ENCODE data around the gene ATP6V1F.
A peak's percentile ranks its signal among the peaks of the same experiment; 100 is the strongest.

The ATP6V1F gene

DNA sequence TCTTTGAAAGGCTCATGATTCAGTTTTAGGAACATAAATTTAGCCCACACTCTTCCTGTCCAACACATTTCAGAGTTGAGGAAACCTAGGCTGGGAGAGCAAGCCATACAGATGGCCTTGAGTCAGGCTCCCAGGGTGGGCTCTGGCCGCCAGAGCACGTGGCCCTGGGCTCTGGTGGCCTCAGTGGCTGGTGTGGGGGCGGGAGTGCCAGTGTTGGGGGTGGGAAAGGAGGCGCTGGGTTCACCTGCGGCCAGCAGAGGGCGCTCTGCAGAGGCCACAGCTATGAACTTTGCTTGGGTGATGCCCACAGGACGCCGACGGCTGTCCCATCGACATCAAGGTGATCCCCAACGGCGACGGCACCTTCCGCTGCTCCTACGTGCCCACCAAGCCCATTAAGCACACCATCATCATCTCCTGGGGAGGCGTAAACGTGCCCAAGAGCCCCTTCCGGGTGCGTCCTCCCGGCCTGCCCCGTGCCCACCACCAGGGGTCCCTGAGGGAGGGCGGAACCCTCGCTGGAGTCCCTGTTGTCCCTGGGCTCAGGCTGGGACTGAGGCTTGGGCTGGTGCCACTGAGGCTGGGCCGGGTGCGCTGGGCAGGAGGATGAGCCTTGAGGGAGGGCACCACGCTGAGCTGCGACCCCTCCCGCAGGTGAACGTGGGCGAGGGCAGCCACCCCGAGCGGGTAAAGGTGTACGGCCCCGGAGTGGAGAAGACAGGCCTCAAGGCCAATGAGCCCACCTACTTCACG is 20.6 kb upstream of the ATP6V1F start:
- H3K36me3 Mint-ChIP-seq: no peaks in the 10 kb centered on the region
- ATAC-seq (peak; percentile 55), DNase-seq (ENCODE audit: low spot score in 2 of 2) (peak; percentile 45 to 78)
- H3K4me1 Mint-ChIP-seq: peaks cover 6% of the 10 kb centered on the region
- H3K4me3 Mint-ChIP-seq: no peak overlapping the region
- no peak overlapping the region for H3K27ac Mint-ChIP-seq
- H3K9me3 Mint-ChIP-seq: no peaks in the 10 kb centered on the region

GRCh38 chr7:128842674-128843641 is 19.7 kb upstream of the ATP6V1F start:
- no peaks in the 10 kb centered on the region for H3K9me3 Mint-ChIP-seq
- DNase-seq (ENCODE audit: low spot score in 2 of 2) (no peak), ATAC-seq (no peak)
- H3K27ac Mint-ChIP-seq: no peak overlapping the region
- H3K4me1 Mint-ChIP-seq: peaks cover 6% of the 10 kb centered on the region
- no peaks in the 10 kb centered on the region for H3K36me3 Mint-ChIP-seq
- no peak overlapping the region for H3K4me3 Mint-ChIP-seq

- H3K27ac Mint-ChIP-seq: no peak overlapping the region
- H3K4me3 Mint-ChIP-seq: no peak overlapping the region
- DNase-seq (ENCODE audit: low spot score in 2 of 2) (no peak), ATAC-seq (no peak)
- no peaks in the 10 kb centered on the region for H3K9me3 Mint-ChIP-seq
- peaks cover 6% of the 10 kb centered on the region for H3K4me1 Mint-ChIP-seq
- no peaks in the 10 kb centered on the region for H3K36me3 Mint-ChIP-seq
Observed at GRCh38 chr7:128843938-128844621, 18.6 kb upstream of the ATP6V1F start.

DNA sequence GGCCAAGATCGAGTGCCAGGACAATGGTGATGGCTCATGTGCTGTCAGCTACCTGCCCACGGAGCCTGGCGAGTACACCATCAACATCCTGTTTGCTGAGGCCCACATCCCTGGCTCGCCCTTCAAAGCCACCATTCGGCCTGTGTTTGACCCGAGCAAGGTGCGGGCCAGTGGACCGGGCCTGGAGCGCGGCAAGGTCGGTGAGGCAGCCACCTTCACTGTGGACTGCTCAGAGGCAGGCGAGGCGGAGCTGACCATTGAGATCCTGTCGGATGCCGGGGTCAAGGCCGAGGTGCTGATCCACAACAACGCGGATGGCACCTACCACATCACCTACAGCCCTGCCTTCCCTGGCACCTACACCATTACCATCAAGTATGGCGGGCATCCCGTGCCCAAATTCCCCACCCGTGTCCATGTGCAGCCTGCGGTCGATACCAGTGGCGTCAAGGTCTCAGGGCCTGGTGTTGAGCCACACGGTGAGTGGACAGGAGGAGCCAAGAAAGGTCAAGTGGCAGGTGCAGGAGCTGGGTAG is 17.8 kb upstream of the ATP6V1F start:
- no peak for ATAC-seq
- H3K36me3 Mint-ChIP-seq: no peaks in the 10 kb centered on the region
- peaks cover 6% of the 10 kb centered on the region for H3K4me1 Mint-ChIP-seq
- no peak overlapping the region for H3K4me3 Mint-ChIP-seq
- H3K9me3 Mint-ChIP-seq: no peaks in the 10 kb centered on the region
- peak overlapping the region; percentile 68 for H3K27ac Mint-ChIP-seq
- DNase-seq (ENCODE audit: low spot score in 2 of 2): no peak

DNA sequence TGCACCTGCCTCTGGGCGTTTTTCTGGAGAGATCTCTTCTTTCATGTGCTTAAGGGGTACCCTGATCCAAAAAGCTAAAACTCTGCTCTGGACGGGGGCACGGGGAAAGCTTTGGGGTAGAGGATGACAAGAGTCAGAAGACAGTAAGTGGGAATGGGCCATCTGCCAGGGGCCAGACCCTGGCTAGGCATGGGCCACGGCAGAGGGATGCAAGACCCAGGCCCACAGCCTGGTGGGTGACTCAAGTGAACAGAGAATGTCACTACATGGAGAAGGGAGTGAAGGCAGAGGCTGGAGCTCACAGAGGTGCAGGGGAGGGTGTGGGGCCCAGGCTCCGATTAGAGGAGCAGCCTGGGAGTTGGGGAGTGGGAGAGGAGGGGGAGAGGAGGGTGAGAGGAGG is 17.2 kb upstream of the ATP6V1F start:
- Mint-ChIP-seq H3K4me1 (peaks cover 6% of the 10 kb centered on the region), H3K27ac (peak overlapping the region; percentile 68), H3K4me3 (no peak overlapping the region), H3K36me3 (no peaks in the 10 kb centered on the region), H3K9me3 (no peaks in the 10 kb centered on the region)
- ATAC-seq (no peak), DNase-seq (ENCODE audit: low spot score in 2 of 2) (no peak)

- no peak overlapping the region for H3K4me3 Mint-ChIP-seq
- no peak for ATAC-seq
- H3K27ac Mint-ChIP-seq: no peak overlapping the region
- peaks cover 6% of the 10 kb centered on the region for H3K4me1 Mint-ChIP-seq
- DNase-seq (ENCODE audit: low spot score in 2 of 2): no peak
- no peaks in the 10 kb centered on the region for H3K9me3 Mint-ChIP-seq
- no peaks in the 10 kb centered on the region for H3K36me3 Mint-ChIP-seq
Observed at GRCh38 chr7:128845987-128846386, 16.7 kb upstream of the ATP6V1F start.

GRCh38 chr7:128846781-128847444 is 15.7 kb upstream of the ATP6V1F start:
- DNase-seq (ENCODE audit: low spot score in 2 of 2) (no peak), ATAC-seq (no peak)
- H3K9me3 Mint-ChIP-seq: no peaks in the 10 kb centered on the region
- H3K27ac Mint-ChIP-seq: no peak overlapping the region
- H3K4me3 Mint-ChIP-seq: no peak overlapping the region
- no peaks in the 10 kb centered on the region for H3K36me3 Mint-ChIP-seq
- peaks cover 4% of the 10 kb centered on the region for H3K4me1 Mint-ChIP-seq

DNA sequence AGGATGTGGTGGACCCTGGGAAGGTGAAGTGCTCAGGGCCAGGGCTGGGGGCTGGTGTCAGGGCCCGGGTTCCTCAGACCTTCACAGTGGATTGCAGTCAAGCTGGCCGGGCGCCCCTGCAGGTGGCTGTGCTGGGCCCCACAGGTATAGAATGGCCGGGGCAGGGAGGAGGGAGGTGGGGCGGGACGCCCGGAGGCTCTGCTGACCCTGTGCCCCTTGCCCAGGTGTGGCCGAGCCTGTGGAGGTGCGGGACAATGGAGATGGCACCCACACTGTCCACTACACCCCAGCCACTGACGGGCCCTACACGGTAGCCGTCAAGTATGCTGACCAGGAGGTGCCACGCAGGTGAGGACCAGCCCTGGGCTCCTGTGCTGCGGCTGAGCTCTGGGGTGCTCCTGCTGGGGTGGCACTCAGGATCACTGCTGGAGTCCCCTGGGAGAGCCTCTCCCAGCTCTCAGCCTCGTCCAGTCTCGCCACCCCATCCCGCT is 14.9 kb upstream of the ATP6V1F start:
- no peaks in the 10 kb centered on the region for H3K4me1 Mint-ChIP-seq
- no peaks in the 10 kb centered on the region for H3K36me3 Mint-ChIP-seq
- H3K27ac Mint-ChIP-seq: no peak overlapping the region
- H3K4me3 Mint-ChIP-seq: no peak overlapping the region
- ATAC-seq: no peak
- DNase-seq (ENCODE audit: low spot score in 2 of 2): no peak
- H3K9me3 Mint-ChIP-seq: no peaks in the 10 kb centered on the region

GRCh38 chr7:128848289-128849155 is 14.1 kb upstream of the ATP6V1F start:
- H3K4me3 Mint-ChIP-seq: no peak overlapping the region

DNA sequence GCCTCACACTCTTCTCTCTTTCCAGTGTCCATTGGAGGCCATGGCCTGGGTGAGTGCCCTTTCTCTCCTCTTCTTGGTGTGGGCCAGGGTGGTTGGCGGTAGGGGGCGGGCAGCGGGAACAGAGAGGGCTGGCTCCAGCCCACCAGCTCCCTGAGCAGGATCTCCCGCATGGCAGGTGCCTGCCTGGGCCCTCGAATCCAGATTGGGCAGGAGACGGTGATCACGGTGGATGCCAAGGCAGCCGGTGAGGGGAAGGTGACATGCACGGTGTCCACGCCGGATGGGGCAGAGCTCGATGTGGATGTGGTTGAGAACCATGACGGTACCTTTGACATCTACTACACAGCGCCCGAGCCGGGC is 13.5 kb upstream of the ATP6V1F start:
- no peaks in the 10 kb centered on the region for H3K9me3 Mint-ChIP-seq
- ATAC-seq (no peak), DNase-seq (ENCODE audit: low spot score in 2 of 2) (no peak)
- H3K4me1 Mint-ChIP-seq: no peaks in the 10 kb centered on the region
- no peak overlapping the region for H3K4me3 Mint-ChIP-seq
- H3K27ac Mint-ChIP-seq: no peak overlapping the region
- H3K36me3 Mint-ChIP-seq: no peaks in the 10 kb centered on the region

More at GRCh38 chr7:128848289-128849155, 14.1 kb upstream of the ATP6V1F start:
- Mint-ChIP-seq H3K4me1 (no peaks in the 10 kb centered on the region), H3K9me3 (no peaks in the 10 kb centered on the region), H3K27ac (no peak overlapping the region), H3K36me3 (no peaks in the 10 kb centered on the region)
- DNase-seq (ENCODE audit: low spot score in 2 of 2) (no peak), ATAC-seq (no peak)

DNA sequence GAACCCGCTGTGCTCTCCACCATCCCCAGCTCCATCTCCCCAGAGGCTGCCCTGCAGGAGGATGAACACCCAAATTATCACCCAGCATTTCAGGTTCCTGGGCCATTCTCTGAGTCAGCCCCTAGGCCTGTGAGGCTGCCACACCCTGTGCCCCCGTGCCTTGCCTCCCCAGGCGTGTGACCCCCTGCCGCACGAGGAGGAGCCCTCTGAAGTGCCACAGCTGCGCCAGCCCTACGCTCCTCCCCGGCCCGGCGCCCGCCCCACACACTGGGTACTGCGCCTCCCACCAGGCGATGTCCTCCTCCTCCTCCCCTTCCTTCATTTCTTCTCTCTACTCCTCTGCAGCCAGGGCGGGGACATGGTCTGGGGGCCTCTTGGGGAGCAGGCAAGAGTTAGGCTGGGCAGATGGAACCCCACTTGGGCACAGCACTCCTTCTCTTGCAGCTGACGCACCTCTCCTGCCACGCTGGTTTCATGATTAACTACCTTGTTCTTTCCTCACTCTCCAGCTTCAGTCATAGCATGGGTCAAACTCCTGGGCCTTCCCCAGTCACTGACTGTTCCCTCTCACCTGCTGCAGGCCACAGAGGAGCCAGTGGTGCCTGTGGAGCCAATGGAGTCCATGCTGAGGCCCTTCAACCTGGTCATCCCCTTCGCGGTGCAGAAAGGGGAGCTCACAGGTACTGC is 12.7 kb upstream of the ATP6V1F start:
- H3K27ac Mint-ChIP-seq: no peak overlapping the region
- no peaks in the 10 kb centered on the region for H3K4me1 Mint-ChIP-seq
- ATAC-seq (no peak), DNase-seq (ENCODE audit: low spot score in 2 of 2) (no peak)
- H3K9me3 Mint-ChIP-seq: no peaks in the 10 kb centered on the region
- H3K36me3 Mint-ChIP-seq: no peaks in the 10 kb centered on the region
- H3K4me3 Mint-ChIP-seq: no peak overlapping the region

GRCh38 chr7:128852537-128853254 is 10.0 kb upstream of the ATP6V1F start:
- H3K27ac Mint-ChIP-seq: no peak overlapping the region

GRCh38 chr7:128853799-128854198 is 8.9 kb upstream of the ATP6V1F start:
- DNase-seq (ENCODE audit: low spot score in 2 of 2) (no peak), ATAC-seq (no peak)
- H3K4me3 Mint-ChIP-seq: no peak overlapping the region
- H3K27ac Mint-ChIP-seq: no peak overlapping the region
- H3K4me1 Mint-ChIP-seq: no peaks in the 10 kb centered on the region
- H3K9me3 Mint-ChIP-seq: no peaks in the 10 kb centered on the region
- no peaks in the 10 kb centered on the region for H3K36me3 Mint-ChIP-seq

More at GRCh38 chr7:128852537-128853254, 10.0 kb upstream of the ATP6V1F start:
- H3K4me1 Mint-ChIP-seq: no peaks in the 10 kb centered on the region
- H3K9me3 Mint-ChIP-seq: no peaks in the 10 kb centered on the region
- DNase-seq (ENCODE audit: low spot score in 2 of 2): no peak
- ATAC-seq: no peak
- no peak overlapping the region for H3K4me3 Mint-ChIP-seq
- H3K36me3 Mint-ChIP-seq: no peaks in the 10 kb centered on the region

Data from stimulated activated effector memory CD8-positive, alpha-beta T cell treated with anti-CD3 and anti-CD28 coated beads, Interleukin-12 subunit alpha, Interleukin-12 subunit beta, amount 100 ng/mL, for 72 hours (primary cell).